Measurements from ENCODE around the gene FKBP15.
A peak's percentile ranks its signal among the peaks of the same experiment; 100 is the strongest.

FKBP15 gene

DNA sequence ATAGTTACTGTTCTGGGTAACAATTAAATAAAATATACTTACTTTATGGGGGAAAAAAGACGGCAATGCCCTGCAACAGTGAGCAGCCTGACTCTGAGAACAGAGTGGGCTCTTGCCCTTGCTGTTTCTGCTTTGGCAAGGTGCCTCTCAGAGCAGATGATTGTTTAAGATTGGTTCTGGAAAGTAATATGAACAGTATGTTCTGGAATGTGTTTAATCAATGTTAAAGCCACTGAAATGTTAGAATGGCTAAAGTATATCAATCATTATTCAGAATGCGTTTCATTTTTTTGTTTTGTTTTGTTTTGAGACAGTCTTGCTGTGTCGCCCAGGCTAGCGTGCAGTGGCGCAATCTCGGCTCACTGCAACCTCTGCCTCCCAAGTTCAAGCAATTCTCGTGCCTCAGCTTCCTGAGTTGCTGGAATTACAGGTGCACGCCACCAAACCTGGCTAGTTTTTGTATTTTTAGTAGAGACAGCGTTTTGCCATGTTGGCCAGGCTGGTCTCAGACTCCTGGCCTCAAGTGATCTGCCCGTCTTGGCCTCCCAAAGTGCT, 14.7 kb upstream of the FKBP15 start:
- DNase-seq (ENCODE audit: low spot score): peak; percentile 10

GRCh38 chr9:113231701-113232100, 10.6 kb upstream of the FKBP15 start:
- no peak for DNase-seq (ENCODE audit: low spot score)

DNA sequence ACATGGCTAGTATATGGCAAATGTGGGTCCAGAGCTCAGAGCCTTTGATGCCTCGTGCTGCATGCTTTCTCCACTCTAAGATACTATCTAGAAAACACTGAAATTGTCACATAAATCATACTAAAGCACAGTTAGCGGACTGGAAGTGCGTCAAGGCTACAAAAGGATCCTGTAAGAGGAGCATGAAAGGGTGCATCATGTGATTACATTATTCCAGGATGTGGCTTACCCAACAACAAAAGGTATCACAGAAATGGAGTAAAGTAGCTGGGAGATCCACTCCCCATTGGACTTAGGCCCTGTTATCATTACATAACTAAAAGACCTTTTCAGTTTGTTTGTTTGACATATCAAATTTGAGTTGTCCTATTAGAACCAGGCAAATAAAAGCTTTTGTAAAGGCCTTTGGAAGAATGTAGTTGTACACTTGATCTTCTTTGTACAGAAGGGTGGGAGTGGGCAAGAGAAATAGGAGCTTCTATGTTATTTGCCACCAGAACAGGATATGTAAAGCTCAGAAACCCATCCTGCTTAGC, 7.1 kb upstream of the FKBP15 start:
- no peak for DNase-seq (ENCODE audit: low spot score)

GRCh38 chr9:113227436-113227835, 6.4 kb upstream of the FKBP15 start:
- DNase-seq (ENCODE audit: low spot score): no peak

- no peak for DNase-seq (ENCODE audit: low spot score)
Measured at GRCh38 chr9:113223963-113224362, 2.9 kb upstream of the FKBP15 start.

GRCh38 chr9:113222482-113222841, 1.4 kb upstream of the FKBP15 start:
- DNase-seq (ENCODE audit: low spot score): peak; percentile 44

GRCh38 chr9:113221800-113222481, 864 bp upstream of the FKBP15 start:
- DNase-seq (ENCODE audit: low spot score): peak; percentile 15

- DNase-seq (ENCODE audit: low spot score): no peak
Measured at GRCh38 chr9:113220467-113221002, 542 bp downstream of the FKBP15 start.

DNA sequence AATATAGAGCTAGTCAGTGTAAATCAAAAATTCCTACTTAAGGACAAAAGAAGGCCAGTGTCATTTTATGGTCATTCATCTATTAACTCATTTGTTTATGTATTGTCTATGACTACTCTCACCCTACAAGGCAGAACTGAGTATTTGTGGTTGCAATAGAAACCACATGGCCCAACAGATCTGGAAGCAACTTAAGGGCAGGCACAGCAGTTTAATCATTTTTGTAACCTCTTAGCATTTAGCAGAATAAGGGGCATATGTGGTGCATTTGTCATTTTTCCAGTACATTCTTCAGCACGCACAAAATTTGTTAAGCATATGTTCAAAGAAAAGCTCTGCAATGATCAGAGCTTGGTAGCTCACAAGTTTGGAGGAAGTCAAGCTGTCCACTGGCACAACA, 1.1 kb downstream of the FKBP15 start:
- DNase-seq (ENCODE audit: low spot score): peak; percentile 30

DNA sequence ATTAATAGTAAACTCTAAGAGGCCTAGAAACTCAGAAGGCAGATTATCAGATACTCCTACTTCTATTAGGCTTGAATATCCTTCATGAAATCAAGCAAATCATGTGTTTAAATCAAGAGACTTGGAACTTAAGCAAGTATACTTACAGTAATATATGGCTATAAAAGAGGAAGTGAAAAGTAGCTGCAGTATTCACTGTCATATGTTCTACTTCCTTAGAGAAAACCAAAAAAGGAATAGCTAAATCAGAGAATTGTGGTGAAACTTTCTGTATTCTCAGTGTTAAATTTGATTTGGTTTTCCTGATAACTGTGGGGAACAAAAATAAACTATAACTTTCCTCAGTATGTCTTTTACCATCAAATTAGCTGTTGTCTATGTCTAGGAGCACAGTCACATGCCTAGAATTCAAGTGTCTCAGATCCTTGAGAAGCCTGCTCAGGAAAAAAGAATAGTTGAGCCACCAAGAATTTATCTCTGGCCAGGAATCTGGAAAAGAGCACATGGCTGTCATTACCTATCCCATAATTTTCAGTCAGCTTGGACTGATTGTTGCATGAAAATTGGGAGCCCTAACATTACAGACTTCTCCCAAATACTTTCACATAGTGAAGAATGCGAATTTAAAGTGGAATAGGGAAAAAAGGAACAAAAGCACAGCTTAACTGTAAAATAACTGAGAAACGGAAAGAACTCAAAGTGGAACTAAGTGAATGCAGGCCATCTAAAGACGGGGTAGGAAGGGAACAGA, 1.7 kb downstream of the FKBP15 start:
- no peak for DNase-seq (ENCODE audit: low spot score)

DNA sequence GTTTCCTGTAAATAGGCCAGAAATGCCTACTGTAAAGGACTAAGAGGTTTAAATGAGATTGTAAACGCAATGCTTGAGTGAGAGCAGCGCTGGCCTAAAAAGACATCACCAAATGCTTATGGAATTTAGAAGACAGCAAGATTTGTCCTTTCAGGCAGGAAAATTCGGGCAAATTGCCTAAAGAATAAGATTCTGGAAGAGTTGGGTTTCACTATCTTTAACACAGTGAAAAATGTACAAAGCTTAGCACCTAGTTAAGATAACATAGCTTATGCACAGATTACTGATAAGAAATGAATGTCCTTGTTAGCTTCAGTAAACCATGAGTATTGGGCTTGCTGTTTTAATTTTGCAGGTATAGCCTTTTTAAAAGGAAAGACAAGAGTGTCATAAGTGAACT, 4.7 kb downstream of the FKBP15 start:
- DNase-seq (ENCODE audit: low spot score): no peak

- DNase-seq (ENCODE audit: low spot score): no peak
Measured at GRCh38 chr9:113215132-113215531, 5.9 kb downstream of the FKBP15 start.

- no peak for DNase-seq (ENCODE audit: low spot score)
Measured at GRCh38 chr9:113210815-113211214, 10.3 kb downstream of the FKBP15 start.

- no peak for DNase-seq (ENCODE audit: low spot score)
Measured at GRCh38 chr9:113205861-113206260, 15.2 kb downstream of the FKBP15 start.

DNA sequence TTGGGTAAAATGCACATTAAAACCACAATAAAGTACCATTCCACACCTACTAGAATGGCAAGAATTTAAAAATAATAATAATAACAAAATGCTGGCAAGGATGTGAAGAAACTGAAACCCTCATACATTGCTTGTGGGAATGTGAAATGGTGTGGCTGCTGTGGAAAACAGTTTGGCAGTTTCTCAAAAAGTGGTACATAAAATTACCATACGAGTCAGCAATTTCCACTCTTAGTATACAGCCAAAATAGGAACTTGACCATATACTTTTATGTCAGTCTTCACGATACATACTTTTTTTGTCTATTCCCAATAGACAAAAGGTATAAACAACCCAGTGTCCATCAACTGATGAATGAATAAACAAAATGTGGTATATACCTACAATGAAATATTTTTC, 15.6 kb downstream of the FKBP15 start:
- DNase-seq (ENCODE audit: low spot score): no peak

- no peak for DNase-seq (ENCODE audit: low spot score)
Measured at GRCh38 chr9:113199683-113200329, 21.3 kb downstream of the FKBP15 start.

DNA sequence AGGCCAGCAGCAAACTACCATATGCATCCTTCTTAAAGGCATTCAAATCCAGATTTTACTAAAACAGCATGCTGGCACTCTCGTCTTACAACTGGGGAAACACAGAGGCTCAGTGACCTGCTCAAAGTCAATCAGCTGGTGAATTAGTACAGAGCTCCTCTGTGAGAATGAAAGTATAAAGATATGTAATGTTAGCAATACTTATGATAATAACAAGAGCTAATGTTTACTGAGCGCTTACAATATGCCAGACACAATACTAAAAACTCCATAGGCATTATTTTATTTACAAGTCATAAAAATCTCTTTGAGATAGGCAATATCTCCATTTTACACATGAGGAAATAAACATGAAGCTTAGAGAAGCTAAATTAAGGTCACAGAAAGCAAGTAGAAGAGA, 28.6 kb downstream of the FKBP15 start:
- DNase-seq (ENCODE audit: low spot score): no peak

- peak; percentile 94 for DNase-seq (ENCODE audit: low spot score)
Measured at GRCh38 chr9:113187929-113188595, 33.0 kb downstream of the FKBP15 start.

GRCh38 chr9:113186137-113186755, 34.8 kb downstream of the FKBP15 start:
- no peak for DNase-seq (ENCODE audit: low spot score)

- DNase-seq (ENCODE audit: low spot score): no peak
Measured at GRCh38 chr9:113185271-113185670, 35.8 kb downstream of the FKBP15 start.

DNA sequence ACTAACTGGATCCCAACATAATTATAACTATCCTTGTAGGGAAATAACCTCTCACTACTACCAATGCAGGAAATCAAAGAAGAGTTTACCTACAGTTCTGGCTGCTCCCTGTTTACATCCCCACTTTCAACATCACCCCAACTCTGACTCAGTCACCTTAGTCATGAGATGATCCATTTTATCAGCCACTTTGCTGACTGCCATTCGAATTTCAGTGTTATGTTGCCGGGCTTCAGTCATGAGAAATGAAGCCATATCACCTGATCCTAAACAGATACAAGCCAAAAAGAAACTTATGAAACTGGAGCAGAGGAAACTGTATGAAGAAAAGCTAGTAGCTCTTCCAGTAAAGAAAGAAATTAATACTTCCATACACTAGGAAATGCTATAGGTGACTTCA, 36.5 kb downstream of the FKBP15 start:
- no peak for DNase-seq (ENCODE audit: low spot score)
